Rectal smooth muscle tissue (tissue), 1 donor: ENCODE results near the gene CDC7.

ENCODE experiments used
- H3K27ac ChIP-seq: one replicate; pipeline ENCODE4 v1.7.0; 2013; ENCODE audit warnings: low read depth, low read length, inconsistent platforms
- H3K27me3 ChIP-seq: one replicate; pipeline ENCODE4 v1.7.0; 2013; ENCODE audit warnings: low read length; ENCODE audit not compliant: control insufficient read depth, insufficient read depth
- H3K36me3 ChIP-seq: one replicate; pipeline ENCODE4 v1.7.0; 2013; ENCODE audit warnings: low read length; ENCODE audit not compliant: control insufficient read depth, insufficient read depth
- H3K4me1 ChIP-seq: one replicate; pipeline ENCODE4 v1.7.0; 2013; ENCODE audit warnings: low read length; ENCODE audit not compliant: control insufficient read depth, insufficient read depth
- H3K4me3 ChIP-seq: one replicate; pipeline ENCODE4 v1.7.0; 2013; ENCODE audit warnings: low read length
- H3K9ac ChIP-seq: one replicate; pipeline ENCODE4 v1.7.0; 2013; ENCODE audit warnings: low read length

Gene CDC7

DNA sequence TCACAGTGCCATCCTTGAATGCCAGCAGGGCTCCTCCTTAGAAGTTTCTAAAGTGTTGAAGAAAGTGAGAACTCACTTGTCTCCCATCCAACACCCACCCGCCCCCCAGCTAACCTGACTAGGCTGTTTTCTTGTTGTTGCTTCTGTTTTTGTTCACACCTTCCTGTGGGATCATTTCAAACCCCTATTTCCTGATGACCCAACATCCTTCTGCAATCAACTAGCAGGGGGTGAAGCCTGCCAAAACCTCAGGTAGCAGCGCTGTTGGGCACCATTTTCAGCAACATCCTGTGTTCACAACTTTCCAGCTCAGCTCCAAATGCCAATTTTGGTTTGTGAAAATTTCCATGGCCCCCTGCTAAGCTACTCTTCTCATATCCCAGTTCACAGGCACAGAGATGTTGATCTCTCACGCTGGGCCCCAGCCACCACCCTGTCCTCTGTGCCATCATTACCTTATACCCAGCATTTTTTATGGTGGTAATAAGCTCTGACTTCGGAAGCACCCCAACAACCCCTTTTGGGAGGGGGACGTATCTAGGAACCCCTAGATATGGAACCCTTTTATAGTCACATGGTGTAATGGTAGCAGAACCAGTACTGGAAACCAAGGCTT, 41.4 kb downstream of the CDC7 start:
- Histone ChIP-seq H3K27ac (no peak overlapping the region), H3K36me3 (no peaks in the 10 kb centered on the region), H3K9ac (no peak overlapping the region), H3K27me3 (no peaks in the 10 kb centered on the region), H3K4me1 (no peaks in the 10 kb centered on the region), H3K4me3 (no peak overlapping the region)

- Histone ChIP-seq H3K4me3 (no peak overlapping the region), H3K27ac (no peak overlapping the region), H3K4me1 (no peaks in the 10 kb centered on the region), H3K27me3 (no peaks in the 10 kb centered on the region), H3K9ac (no peak overlapping the region), H3K36me3 (no peaks in the 10 kb centered on the region)
Observed at GRCh38 chr1:91545506-91546300, 45.1 kb downstream of the CDC7 start.

DNA sequence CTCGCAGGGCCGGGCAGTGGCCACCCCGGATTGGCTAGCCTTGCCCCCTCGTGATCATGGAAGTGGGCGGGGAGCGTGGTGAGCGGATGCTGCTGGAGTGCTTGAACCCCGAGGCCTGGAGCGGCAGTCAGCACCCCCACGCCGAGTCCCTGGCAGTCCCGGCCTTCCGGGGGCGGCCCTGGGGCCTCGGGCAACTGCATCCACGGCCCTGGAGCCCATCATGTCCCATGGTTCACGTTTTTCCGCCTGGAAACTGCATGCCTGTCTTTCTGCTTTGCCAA, 45.6 kb downstream of the CDC7 start:
- Histone ChIP-seq H3K4me1 (no peaks in the 10 kb centered on the region), H3K9ac (no peak overlapping the region), H3K27me3 (no peaks in the 10 kb centered on the region), H3K36me3 (no peaks in the 10 kb centered on the region), H3K4me3 (no peak overlapping the region), H3K27ac (no peak overlapping the region)

DNA sequence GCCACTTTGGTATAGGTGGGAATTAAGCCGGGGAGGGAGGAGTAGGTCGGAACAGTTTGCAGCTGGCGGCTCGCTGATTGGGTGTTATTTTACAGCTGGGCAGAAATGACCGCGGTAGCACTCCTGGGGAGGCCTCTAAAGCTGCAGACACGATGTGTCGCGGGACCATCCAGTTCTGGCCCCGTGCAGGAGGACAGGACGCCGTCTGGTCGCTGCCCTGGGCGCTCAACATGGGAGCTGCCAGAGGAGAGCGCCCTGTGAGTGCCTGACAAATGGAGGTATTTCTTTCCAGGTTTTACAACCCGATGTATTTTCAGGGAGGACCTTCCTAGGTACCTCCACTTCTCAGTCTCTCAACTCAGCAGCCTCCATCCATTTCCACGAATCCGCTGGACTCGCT, 46.2 kb downstream of the CDC7 start:
- Histone ChIP-seq H3K27ac (no peak overlapping the region), H3K27me3 (no peaks in the 10 kb centered on the region), H3K36me3 (no peaks in the 10 kb centered on the region), H3K9ac (no peak overlapping the region), H3K4me3 (no peak overlapping the region), H3K4me1 (no peaks in the 10 kb centered on the region)

- Histone ChIP-seq H3K4me3 (no peak overlapping the region), H3K36me3 (no peaks in the 10 kb centered on the region), H3K27me3 (no peaks in the 10 kb centered on the region), H3K9ac (no peak overlapping the region), H3K27ac (no peak overlapping the region), H3K4me1 (no peaks in the 10 kb centered on the region)
Observed at GRCh38 chr1:91548376-91549040, 47.9 kb downstream of the CDC7 start.

DNA sequence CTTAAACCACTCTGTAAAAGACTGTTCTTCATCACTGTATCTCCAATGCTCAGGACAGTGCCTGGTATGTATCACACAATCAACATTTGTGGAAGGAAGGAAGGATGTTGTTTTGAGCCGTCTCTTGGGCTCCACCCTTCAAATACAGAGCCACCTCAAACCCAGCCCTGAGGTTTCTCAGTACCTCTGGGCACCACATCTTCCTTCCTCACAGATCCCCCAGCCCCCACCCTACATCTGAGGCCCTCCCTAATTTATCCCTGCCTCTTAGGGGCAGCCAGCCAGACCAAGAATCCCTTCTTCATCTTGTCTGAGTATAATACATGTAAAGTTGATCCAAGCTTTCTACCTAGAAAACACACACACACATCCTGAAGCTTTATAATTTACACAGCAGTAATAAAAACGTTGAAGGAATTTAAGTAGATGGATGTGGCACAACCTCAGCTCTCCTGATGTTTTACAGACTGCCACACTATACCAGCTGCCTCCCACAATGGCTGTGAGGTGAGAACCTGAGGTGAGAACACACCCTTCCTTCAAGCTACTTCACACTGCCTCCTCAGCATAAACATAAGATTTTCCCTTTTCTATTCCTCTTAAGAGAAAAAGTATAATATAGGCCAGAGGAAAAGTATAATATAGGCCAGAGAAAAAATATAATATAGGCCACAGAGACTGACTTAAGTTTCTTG, 48.5 kb downstream of the CDC7 start:
- Histone ChIP-seq H3K36me3 (no peaks in the 10 kb centered on the region), H3K4me1 (no peaks in the 10 kb centered on the region), H3K27ac (no peak overlapping the region)

DNA sequence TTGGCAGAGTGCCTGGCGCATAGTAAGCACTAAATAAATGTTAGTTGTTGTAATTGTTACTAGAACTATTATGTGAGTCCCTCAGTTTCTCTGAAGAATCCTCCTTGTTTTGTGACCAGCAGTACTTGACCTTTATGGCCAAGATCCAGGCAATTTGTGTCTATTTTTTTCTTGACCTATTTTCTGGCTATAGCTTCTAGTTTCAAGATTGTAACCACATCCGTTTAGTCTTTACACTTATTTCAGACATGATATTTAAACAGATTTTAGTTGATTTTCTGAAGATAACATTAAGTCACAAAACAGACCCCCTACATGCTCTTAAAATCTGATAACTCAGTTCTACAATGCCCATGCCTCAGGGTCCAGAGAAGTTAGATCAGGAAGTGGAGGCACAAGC, 50.3 kb downstream of the CDC7 start:
- Histone ChIP-seq H3K27me3 (no peaks in the 10 kb centered on the region), H3K27ac (no peak overlapping the region), H3K36me3 (no peaks in the 10 kb centered on the region), H3K9ac (no peak overlapping the region), H3K4me3 (no peak overlapping the region), H3K4me1 (no peaks in the 10 kb centered on the region)

More for the DNA sequence above, 48.5 kb downstream of the CDC7 start:
- Histone ChIP-seq H3K27me3 (no peaks in the 10 kb centered on the region), H3K4me3 (no peak overlapping the region), H3K9ac (no peak overlapping the region)

- no peak overlapping the region for H3K27ac ChIP-seq
- H3K4me1 ChIP-seq = no peaks in the 10 kb centered on the region
- no peaks in the 10 kb centered on the region for H3K27me3 ChIP-seq
- H3K36me3 ChIP-seq = no peaks in the 10 kb centered on the region
- H3K9ac ChIP-seq = no peak overlapping the region
- H3K4me3 ChIP-seq = no peak overlapping the region
Observed at GRCh38 chr1:91552091-91552490, 51.4 kb downstream of the CDC7 start.

DNA sequence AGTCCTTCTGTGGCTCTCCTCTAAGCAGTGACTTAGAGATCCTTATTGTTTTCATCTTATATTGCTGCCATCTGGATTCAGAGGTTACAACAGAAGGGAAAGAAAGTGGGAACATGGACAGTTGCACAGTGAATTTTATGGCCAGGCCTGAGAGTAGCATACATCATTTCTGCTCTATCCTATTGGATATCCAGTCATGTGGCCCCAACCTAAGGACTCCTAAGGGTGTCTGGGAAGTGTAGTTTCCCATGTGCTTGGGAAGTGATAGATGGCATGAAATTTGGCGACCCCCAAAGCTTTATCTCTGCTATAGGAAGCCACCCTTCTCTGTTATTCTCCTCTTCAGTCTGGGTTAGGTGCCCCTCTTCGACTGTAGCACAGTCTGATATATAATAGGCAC, 51.9 kb downstream of the CDC7 start:
- H3K4me1 ChIP-seq = no peaks in the 10 kb centered on the region
- H3K27me3 ChIP-seq = no peaks in the 10 kb centered on the region
- H3K4me3 ChIP-seq = no peak overlapping the region
- H3K36me3 ChIP-seq = no peaks in the 10 kb centered on the region
- no peak overlapping the region for H3K27ac ChIP-seq
- no peak overlapping the region for H3K9ac ChIP-seq

DNA sequence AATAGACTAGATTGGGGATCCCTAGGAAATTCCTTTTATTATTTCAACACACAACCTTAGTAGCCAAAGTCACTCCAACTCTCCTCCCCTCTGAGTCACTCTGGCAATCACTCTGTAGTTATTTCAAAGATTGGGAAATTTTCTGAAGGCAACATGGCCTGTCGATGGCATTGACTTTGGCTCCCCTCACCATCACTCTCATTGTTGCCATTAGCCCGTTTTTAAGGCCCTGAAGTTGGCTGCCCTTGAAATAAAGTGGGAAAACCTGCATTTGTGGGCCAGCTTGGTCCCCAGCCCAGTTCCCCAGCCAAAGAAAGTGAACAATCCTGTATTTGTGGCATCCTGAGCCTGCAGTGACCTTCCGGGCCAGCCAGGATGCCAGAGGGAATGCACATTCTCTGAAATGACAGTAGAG, 52.5 kb downstream of the CDC7 start:
- H3K27me3 ChIP-seq = no peaks in the 10 kb centered on the region
- H3K9ac ChIP-seq = no peak overlapping the region
- no peaks in the 10 kb centered on the region for H3K4me1 ChIP-seq
- H3K36me3 ChIP-seq = no peaks in the 10 kb centered on the region
- no peak overlapping the region for H3K4me3 ChIP-seq
- H3K27ac ChIP-seq = no peak overlapping the region

DNA sequence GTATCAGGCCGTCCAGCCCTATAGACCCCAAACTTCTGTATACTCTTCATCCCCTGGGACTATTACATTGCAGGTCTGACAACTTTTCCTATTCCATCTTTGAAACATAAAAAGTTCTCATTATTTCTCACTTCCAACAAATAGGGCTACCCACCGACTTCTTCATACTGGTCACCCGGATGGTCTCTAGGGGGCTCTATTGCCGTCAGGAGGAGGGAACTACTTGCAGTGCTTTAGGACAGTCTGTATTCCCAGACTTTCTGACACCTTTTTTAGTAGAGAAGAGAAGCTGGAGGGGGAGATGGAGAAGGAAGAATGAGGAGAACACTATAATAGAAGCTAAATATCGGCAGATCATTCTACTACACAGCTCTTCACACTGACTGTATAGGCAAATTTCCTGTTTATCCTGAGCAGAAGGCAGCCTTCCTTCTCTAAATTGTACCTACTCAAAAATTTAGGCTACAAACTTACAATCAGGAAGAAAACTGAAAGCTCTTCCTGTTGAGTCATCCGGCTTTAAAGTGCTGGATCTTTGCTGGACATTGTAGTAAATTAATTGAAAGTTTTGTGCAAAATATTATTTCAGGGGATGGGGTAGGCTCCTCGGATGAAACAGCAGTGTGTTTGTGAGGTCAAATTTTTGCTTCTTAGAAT, 54.6 kb downstream of the CDC7 start:
- H3K9ac ChIP-seq = no peak overlapping the region

DNA sequence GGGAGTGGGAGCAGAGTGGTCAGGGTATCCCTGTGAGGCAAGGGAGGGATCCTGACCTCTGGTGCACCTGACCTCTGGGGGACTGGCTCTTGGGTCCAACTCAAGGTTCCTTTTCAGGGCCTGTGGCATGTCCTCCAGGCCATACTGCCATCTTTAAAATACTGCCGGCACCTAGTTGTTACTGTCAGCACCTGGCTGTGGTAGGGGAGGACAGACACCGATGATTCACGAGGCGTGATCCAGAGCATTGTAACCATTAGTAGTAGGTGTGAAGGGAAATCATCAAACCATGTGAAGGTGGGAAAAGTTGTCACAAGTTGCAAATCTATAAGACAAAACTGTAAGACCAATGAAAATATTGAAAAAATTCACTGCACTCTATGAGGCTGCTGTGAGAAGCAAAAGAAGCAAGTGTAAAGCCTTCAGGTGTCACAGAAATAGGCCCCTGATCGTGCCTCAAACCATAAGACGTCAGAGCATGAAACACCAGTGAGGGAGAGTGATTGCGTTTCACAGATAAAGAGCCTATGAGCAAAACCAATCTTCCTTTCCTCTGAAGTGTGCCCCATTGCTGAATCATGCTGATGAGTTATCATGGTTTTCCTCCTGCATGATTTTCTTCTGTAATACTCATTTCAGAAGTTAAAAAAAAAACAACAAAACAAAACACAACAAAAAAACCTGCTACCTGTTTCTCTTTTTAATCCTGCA, 55.3 kb downstream of the CDC7 start:
- no peaks in the 10 kb centered on the region for H3K27me3 ChIP-seq
- no peak overlapping the region for H3K27ac ChIP-seq
- no peaks in the 10 kb centered on the region for H3K4me1 ChIP-seq
- H3K36me3 ChIP-seq = no peaks in the 10 kb centered on the region
- H3K9ac ChIP-seq = no peak overlapping the region
- H3K4me3 ChIP-seq = no peak overlapping the region

More for the DNA sequence above, 54.6 kb downstream of the CDC7 start:
- H3K4me3 ChIP-seq = no peak overlapping the region
- H3K36me3 ChIP-seq = no peaks in the 10 kb centered on the region
- no peaks in the 10 kb centered on the region for H3K4me1 ChIP-seq
- H3K27me3 ChIP-seq = no peaks in the 10 kb centered on the region
- H3K27ac ChIP-seq = no peak overlapping the region
